ENCODE measurements around the gene TNKS1BP1. TPM values are rescaled to one million over a fixed set of nuclear protein-coding genes. Genes with fewer than 3 reads are reported as not detected.

TNKS1BP1 gene
- total and polyA plus RNA-seq, 8 donors, result 119 to 203 (median 141) TPM

DNA sequence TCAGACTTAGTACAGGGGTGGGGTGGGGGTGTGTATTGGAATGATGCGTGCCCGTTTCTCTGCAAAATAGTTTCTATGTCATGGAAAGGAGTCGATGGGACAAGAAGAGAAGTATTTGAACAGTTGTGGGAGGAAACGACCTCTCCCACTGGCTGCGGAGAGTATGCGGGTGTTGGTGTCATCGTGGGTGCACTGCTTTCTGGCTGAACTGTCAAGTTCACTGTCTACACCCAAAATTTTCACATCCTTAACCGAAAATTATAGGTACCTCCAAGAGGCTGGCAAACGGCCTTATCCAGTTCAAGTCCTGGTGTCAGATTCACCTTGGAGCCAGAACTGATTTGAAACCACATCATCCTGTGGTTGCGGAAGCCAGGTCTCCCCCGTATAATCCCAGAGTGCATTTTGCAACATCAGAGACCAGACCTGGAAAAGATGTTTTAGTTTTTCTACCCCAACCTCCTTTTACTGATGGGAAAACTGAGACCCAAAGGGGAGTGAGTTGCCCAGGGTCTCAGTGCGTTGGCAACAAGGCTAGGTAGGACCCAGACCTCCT lies 11.4 kb upstream of the TNKS1BP1 start:
- peaks cover 9 to 25% of the 10 kb centered on the region in 2 donors for H3K4me1 ChIP-seq
- peaks cover 0 to 27% of the 10 kb centered on the region in 2 donors for H3K36me3 ChIP-seq
- no peaks in the 10 kb centered on the region for H3K9me3 ChIP-seq
- H3K27me3 ChIP-seq, result no peaks in the 10 kb centered on the region
- no peak for ATAC-seq
- H3K4me3 ChIP-seq, result peak overlapping the region; percentile 64 to 76
- intact Hi-C loops (cut with DNase I), result no loop called here
- peak in 1 of 4 donors; percentile 29 for DNase-seq
- H3K27ac ChIP-seq, result peak overlapping the region; percentile 76 to 84
- TF ChIP-seq, protein P1, sequence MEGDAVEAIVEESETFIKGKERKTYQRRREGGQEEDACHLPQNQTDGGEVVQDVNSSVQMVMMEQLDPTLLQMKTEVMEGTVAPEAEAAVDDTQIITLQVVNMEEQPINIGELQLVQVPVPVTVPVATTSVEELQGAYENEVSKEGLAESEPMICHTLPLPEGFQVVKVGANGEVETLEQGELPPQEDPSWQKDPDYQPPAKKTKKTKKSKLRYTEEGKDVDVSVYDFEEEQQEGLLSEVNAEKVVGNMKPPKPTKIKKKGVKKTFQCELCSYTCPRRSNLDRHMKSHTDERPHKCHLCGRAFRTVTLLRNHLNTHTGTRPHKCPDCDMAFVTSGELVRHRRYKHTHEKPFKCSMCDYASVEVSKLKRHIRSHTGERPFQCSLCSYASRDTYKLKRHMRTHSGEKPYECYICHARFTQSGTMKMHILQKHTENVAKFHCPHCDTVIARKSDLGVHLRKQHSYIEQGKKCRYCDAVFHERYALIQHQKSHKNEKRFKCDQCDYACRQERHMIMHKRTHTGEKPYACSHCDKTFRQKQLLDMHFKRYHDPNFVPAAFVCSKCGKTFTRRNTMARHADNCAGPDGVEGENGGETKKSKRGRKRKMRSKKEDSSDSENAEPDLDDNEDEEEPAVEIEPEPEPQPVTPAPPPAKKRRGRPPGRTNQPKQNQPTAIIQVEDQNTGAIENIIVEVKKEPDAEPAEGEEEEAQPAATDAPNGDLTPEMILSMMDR (IDR thresholded peaks at IDR 0.05), result no peak

DNA sequence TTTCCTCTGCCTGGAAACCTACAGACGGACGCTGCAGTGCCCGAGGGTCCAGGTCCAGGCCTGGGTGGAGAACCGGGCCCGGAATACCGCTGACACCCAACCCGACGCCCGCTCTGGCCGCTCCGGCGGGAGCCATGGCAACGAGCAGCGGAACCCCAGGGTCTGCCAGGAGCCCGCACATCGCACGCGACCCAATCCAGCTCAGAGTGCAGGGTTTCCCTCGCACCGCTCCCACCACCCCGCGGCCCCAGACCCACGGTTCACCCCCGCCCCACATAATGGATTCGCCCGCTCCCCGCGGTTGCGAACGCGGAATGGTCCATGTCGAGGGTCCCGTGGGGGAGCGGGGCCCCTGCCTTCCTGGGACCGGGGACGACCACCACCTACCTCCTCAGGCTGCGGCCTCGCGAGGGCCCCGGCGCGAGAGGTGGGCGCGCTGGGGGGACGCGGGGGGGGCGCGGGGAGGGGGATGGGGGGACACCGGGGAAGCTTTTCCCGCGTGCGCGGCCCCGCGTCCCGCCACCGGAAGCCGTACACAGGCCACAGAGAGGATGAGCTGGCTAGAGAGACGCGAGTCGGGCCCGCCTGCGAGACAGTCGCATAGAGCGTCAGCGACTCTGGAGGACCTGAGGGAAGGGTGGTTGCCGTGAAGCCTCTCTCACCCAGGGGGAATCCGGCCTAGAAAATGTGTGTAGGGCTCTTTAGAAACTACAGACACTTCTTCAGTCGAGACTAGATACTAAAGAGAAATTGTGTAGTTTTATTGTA lies 10.8 kb upstream of the TNKS1BP1 start, which contains the start of gene SSRP1:
Gene SSRP1 (minus strand): TSS at position 550 of the 768 bp plus-strand sequence. CDS start 771 bp downstream, outside the sequence.
- Histone ChIP-seq H3K4me3 (peak within 1 kb of the TSS; percentile 64 to 76), H3K27me3 (no peaks in the 10 kb centered on the region), H3K9me3 (no peaks in the 10 kb centered on the region), H3K36me3 (peaks cover 0 to 34% of the 10 kb centered on the region in 2 donors), H3K4me1 (peaks cover 9 to 25% of the 10 kb centered on the region in 2 donors), H3K27ac (peak within 1 kb of the TSS; percentile 76 to 84)
- TF ChIP-seq, protein P1 (IDR thresholded peaks at IDR 0.05), result no peak
- intact Hi-C loops (cut with DNase I), result no loop called here
- DNase-seq (peak; percentile 77 to 97 (median 91)), ATAC-seq (peak; percentile 99)

DNA sequence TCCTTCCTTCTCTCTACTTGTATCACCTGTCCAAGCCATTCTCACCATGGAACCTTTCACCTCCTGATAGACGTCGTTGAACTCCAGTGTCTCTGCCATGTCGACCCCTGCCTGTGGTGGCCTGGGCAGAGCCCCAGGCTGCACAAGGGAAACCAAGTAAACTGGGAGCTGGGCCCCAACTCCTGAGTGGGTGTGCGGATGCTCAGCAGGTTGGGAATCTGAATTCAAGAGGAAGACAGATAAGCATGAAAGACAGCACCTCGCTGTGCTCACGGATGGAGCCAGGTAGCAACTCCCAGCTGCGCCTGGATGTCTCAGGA lies 10.2 kb upstream of the TNKS1BP1 start:
- H3K4me1 ChIP-seq, result peaks cover 9 to 25% of the 10 kb centered on the region in 2 donors
- no peak for ATAC-seq
- peak overlapping the region; percentile 76 to 84 for H3K27ac ChIP-seq
- no peaks in the 10 kb centered on the region for H3K27me3 ChIP-seq
- intact Hi-C loops (cut with DNase I), result no loop called here
- no peak for DNase-seq
- peak overlapping the region; percentile 64 to 76 for H3K4me3 ChIP-seq
- H3K36me3 ChIP-seq, result peaks cover 0 to 39% of the 10 kb centered on the region in 2 donors
- H3K9me3 ChIP-seq, result no peaks in the 10 kb centered on the region
- TF ChIP-seq, protein P1 (IDR thresholded peaks at IDR 0.05), result no peak

DNA sequence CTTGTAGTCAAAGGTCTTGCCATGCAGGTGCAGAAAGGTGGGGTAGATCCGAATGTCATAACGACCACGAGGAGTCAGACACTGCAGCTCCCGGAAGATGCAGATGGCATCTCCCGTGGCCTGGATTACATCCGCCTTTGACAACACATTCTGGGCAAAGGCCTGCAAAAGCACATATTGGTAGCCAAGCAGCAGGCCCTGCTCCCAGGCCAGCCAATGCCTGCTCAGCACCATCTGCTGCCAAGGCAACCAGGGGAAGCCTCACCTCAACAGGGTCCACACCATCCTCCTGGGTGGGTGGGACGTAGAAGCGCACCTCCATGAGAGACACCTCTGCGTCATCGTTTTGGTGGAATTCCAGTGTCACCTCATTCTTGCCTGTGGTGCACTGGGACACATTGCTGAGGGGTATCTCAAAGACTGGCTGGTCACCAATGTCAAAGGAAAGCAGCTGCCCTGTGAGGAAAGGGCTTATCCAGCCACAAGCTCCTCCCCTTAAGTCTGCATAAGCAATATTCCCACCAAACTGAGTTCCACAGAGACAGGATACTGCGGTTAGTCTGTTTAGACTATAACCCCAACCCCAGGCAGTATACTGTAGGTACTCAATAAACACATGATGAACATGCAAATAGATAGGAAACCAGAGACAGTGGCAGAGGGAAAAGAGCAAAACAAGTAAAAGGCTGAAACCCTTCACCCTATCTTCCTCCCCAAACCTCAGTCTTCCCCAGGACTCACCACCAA lies 8.1 kb upstream of the TNKS1BP1 start:
- H3K27ac ChIP-seq, result no peak overlapping the region
- peaks cover 9 to 25% of the 10 kb centered on the region in 2 donors for H3K4me1 ChIP-seq
- H3K36me3 ChIP-seq, result peaks cover 0 to 61% of the 10 kb centered on the region in 2 donors
- no peaks in the 10 kb centered on the region for H3K27me3 ChIP-seq
- intact Hi-C loops (cut with DNase I), result no loop called here
- no peaks in the 10 kb centered on the region for H3K9me3 ChIP-seq
- ATAC-seq (no peak), DNase-seq (no peak)
- H3K4me3 ChIP-seq, result no peak overlapping the region
- TF ChIP-seq, protein P1 (IDR thresholded peaks at IDR 0.05), result no peak

DNA sequence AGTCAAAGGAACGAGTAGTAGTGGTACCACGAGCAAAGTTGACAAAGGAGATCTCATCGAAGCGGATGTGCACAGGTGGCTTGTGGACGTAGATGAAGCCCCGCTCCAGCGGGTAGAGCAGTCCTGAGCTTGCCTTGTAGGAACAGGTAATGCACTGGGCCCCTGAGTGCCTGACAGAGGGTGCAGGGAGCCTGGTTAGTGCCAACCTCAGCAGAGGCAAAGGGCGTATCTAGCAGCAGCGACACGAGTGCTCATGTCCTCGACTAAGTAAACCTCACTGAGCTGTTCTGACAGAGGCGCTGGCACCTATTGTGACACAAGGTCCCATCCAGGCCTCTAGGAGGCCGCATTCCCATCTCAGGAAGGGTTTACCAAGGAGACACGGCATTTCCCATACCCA lies 7.0 kb upstream of the TNKS1BP1 start:
- H3K36me3 ChIP-seq, result peaks cover 0 to 72% of the 10 kb centered on the region in 2 donors
- no peak for DNase-seq
- intact Hi-C loops (cut with DNase I), result no loop called here

More for the DNA sequence above, 7.0 kb upstream of the TNKS1BP1 start:
- TF ChIP-seq, protein P1 (IDR thresholded peaks at IDR 0.05), result no peak
- no peak for ATAC-seq
- Histone ChIP-seq H3K27me3 (no peaks in the 10 kb centered on the region), H3K27ac (no peak overlapping the region), H3K9me3 (no peaks in the 10 kb centered on the region), H3K4me3 (no peak overlapping the region), H3K4me1 (peaks cover 9 to 28% of the 10 kb centered on the region in 2 donors)
